ENCODE data around the gene RSAD2. TPM values are rescaled to one million over a fixed set of nuclear protein-coding genes. Genes with fewer than 3 reads are reported as not detected.

Gene RSAD2
- total and polyA plus RNA-seq, 9 of the 15 experiments (the other 6 are each of a cell fraction or from before 2014, with no cell fraction given) = 0.15 to 1.4 (median 0.28) TPM

GRCh38 chr2:6887751-6888192, 10.2 kb downstream of the RSAD2 start (continued):
- TF ChIP-seq ZNF224 (CRISPR knock-in tag; IDR thresholded peaks at IDR 0.05) = no peak
- no peak for TF ChIP-seq FOXP1 (CRISPR knock-in tag; IDR thresholded peaks at IDR 0.05)
- TF ChIP-seq ERF (CRISPR knock-in tag; IDR thresholded peaks at IDR 0.05) = no peak
- TF ChIP-seq RBM15 (IDR thresholded peaks at IDR 0.05; ENCODE audit: insufficient read depth, low read length) = no peak
- no peak for TF ChIP-seq CHCHD3 (CRISPR knock-in tag; IDR thresholded peaks at IDR 0.05)
- TF ChIP-seq CBX3 (IDR thresholded peaks at IDR 0.05; ENCODE audit: borderline replicate concordance in 1 of 2, low read length in 2 of 2) = peak in 1 of 2 experiments; percentile 93; a peak in 1 of 3 replicates
- TF ChIP-seq JUN (IDR thresholded peaks at IDR 0.05; ENCODE audit: borderline replicate concordance, low read depth, low read length) = peak; percentile 58; the same call in 1 of the 2 replicates
- TF ChIP-seq JUN (CRISPR knock-in tag; IDR thresholded peaks at IDR 0.05; ENCODE audit: borderline replicate concordance) = no peak
- TF ChIP-seq DLX4 (CRISPR knock-in tag; IDR thresholded peaks at IDR 0.05) = no peak
- 0 out of 4 replicates have a peak, but pooled peaks of 1 of the 2 experiments have one; percentile 35 for TF ChIP-seq ZNF639 (CRISPR knock-in tag; conservative IDR thresholded peaks at IDR 0.05 in 1 of 2, IDR thresholded peaks at IDR 0.05 in 1 of 2)
- TF ChIP-seq PCBP2 (IDR thresholded peaks at IDR 0.05; ENCODE audit: low read depth, low read length, poor library complexity, severe bottlenecking) = no peak
- TF ChIP-seq NFXL1 (CRISPR knock-in tag; IDR thresholded peaks at IDR 0.05) = no peak
- TF ChIP-seq ZNF24 (IDR thresholded peaks at IDR 0.05) = no peak; the same call in 1 of the 2 replicates
- no peak for TF ChIP-seq NR3C1 (CRISPR knock-in tag; IDR thresholded peaks at IDR 0.05)
- no peak for TF ChIP-seq FOXP4 (CRISPR knock-in tag; IDR thresholded peaks at IDR 0.05; ENCODE audit: borderline replicate concordance)
- TF ChIP-seq NCOA6 (IDR thresholded peaks at IDR 0.05) = no peak
- TF ChIP-seq KLF10 (CRISPR knock-in tag; IDR thresholded peaks at IDR 0.05) = no peak
- TF ChIP-seq E2F1 (CRISPR knock-in tag; IDR thresholded peaks at IDR 0.05) = 0 out of 2 replicates have a peak, but pooled peaks have one; percentile 35
- TF ChIP-seq ZNF354B (CRISPR knock-in tag; IDR thresholded peaks at IDR 0.05) = peak; percentile 47; the same call in 1 of the 2 replicates
- peak; percentile 75; the same call in 1 of the 2 replicates for TF ChIP-seq SMARCA5 (IDR thresholded peaks at IDR 0.05)
